Mucosa of stomach (tissue), 1 donor: Measurements from ENCODE around the gene CLIP2.

Source experiments
- H3K27me3 ChIP-seq: one replicate; pipeline ENCODE4 v1.7.0; 2013; ENCODE audit warnings: mild to moderate bottlenecking, low read length; ENCODE audit not compliant: control insufficient read depth, insufficient read depth
- H3K36me3 ChIP-seq: one replicate; pipeline ENCODE4 v1.7.0; 2013; ENCODE audit warnings: low read length; ENCODE audit not compliant: control insufficient read depth, insufficient read depth
- H3K4me1 ChIP-seq: one replicate; pipeline ENCODE4 v1.7.0; 2013; ENCODE audit warnings: mild to moderate bottlenecking, low read length; ENCODE audit not compliant: control insufficient read depth, insufficient read depth
- H3K4me3 ChIP-seq: one replicate; pipeline ENCODE4 v1.7.0; 2013; ENCODE audit warnings: low read length
- H3K9ac ChIP-seq: one replicate; pipeline ENCODE4 v1.7.0; 2013; ENCODE audit warnings: mild to moderate bottlenecking, low read length, moderate library complexity
- H3K9me3 ChIP-seq: one replicate; pipeline ENCODE4 v1.7.0; 2013; ENCODE audit warnings: mild to moderate bottlenecking, low read length, moderate library complexity; ENCODE audit not compliant: control insufficient read depth
- donor health status: Pancreatic carcinoma.

CLIP2 gene

GRCh38 chr7:74449809-74450397 lies 160.7 kb downstream of the CLIP2 start:
- no peaks in the 10 kb centered on the region for H3K27me3 ChIP-seq
- no peaks in the 10 kb centered on the region for H3K9me3 ChIP-seq
- H3K4me3 ChIP-seq, result no peak overlapping the region
- no peak overlapping the region for H3K9ac ChIP-seq
- H3K4me1 ChIP-seq, result peaks cover 11% of the 10 kb centered on the region
- no peaks in the 10 kb centered on the region for H3K36me3 ChIP-seq

GRCh38 chr7:74452748-74453321 lies 163.6 kb downstream of the CLIP2 start:
- Histone ChIP-seq H3K9ac (no peak overlapping the region), H3K27me3 (no peaks in the 10 kb centered on the region), H3K4me3 (no peak overlapping the region), H3K4me1 (peaks cover 20% of the 10 kb centered on the region), H3K9me3 (no peaks in the 10 kb centered on the region), H3K36me3 (no peaks in the 10 kb centered on the region)

GRCh38 chr7:74453322-74454011 lies 164.3 kb downstream of the CLIP2 start, which contains the start of gene GTF2IRD1:
GTF2IRD1 (plus strand) TSS chr7:74453906; CDS start chr7:74508081, 54,175 bp downstream.
- Histone ChIP-seq H3K4me1 (peaks cover 20% of the 10 kb centered on the region), H3K27me3 (no peaks in the 10 kb centered on the region), H3K4me3 (peak within 1 kb of the TSS; percentile 67), H3K9me3 (no peaks in the 10 kb centered on the region), H3K9ac (peak within 1 kb of the TSS; percentile 81), H3K36me3 (no peaks in the 10 kb centered on the region)

GRCh38 chr7:74454021-74454924 lies 165.1 kb downstream of the CLIP2 start:
- H3K27me3 ChIP-seq, result no peaks in the 10 kb centered on the region
- peak overlapping the region; percentile 81 for H3K9ac ChIP-seq
- peaks cover 27% of the 10 kb centered on the region for H3K4me1 ChIP-seq
- peak overlapping the region; percentile 67 for H3K4me3 ChIP-seq
- H3K9me3 ChIP-seq, result no peaks in the 10 kb centered on the region
- H3K36me3 ChIP-seq, result no peaks in the 10 kb centered on the region

- no peaks in the 10 kb centered on the region for H3K36me3 ChIP-seq
- H3K4me1 ChIP-seq, result peaks cover 32% of the 10 kb centered on the region
- H3K4me3 ChIP-seq, result peak overlapping the region; percentile 67
- H3K27me3 ChIP-seq, result no peaks in the 10 kb centered on the region
- H3K9ac ChIP-seq, result peak overlapping the region; percentile 81
- no peaks in the 10 kb centered on the region for H3K9me3 ChIP-seq
Measured at GRCh38 chr7:74454925-74455288, 165.7 kb downstream of the CLIP2 start.

- Histone ChIP-seq H3K4me3 (peak overlapping the region; percentile 67), H3K9ac (peak overlapping the region; percentile 81), H3K36me3 (no peaks in the 10 kb centered on the region)
Measured at GRCh38 chr7:74455291-74455804, 166.1 kb downstream of the CLIP2 start.

More at GRCh38 chr7:74455291-74455804, 166.1 kb downstream of the CLIP2 start:
- Histone ChIP-seq H3K27me3 (no peaks in the 10 kb centered on the region), H3K4me1 (peaks cover 32% of the 10 kb centered on the region), H3K9me3 (no peaks in the 10 kb centered on the region)
